Neural cell (in vitro differentiated cells): Measurements from ENCODE around the gene TM9SF4.

ENCODE experiments used
- CTCF ChIP-seq: fragments of 450-650 bp; IDR thresholded peaks from 2 replicates; pipeline ENCODE4 v1.5.1; 2014; ENCODE audit warnings: antibody characterized with exemption, mild to moderate bottlenecking, moderate library complexity; ENCODE audit not compliant: poor library complexity, severe bottlenecking
- EP300 ChIP-seq: fragments of 450-650 bp; conservative IDR thresholded peaks from 2 replicates; pipeline ENCODE4 v1.6.1; 2014; ENCODE audit warnings: antibody characterized with exemption, mild to moderate bottlenecking, moderate library complexity; ENCODE audit not compliant: poor library complexity, severe bottlenecking
- EZH2 ChIP-seq: fragments of 200-600, 300-800 bp; shearing (Covaris generic), sonication (generic); IDR thresholded peaks from 2 replicates; pipeline ENCODE4 v1.6.1; 2014; ENCODE audit warnings: antibody characterized with exemption, low read length, borderline replicate concordance, mild to moderate bottlenecking; ENCODE audit not compliant: insufficient read depth, poor library complexity, severe bottlenecking
- POLR2AphosphoS5 ChIP-seq: IDR thresholded peaks from 2 replicates; pipeline ENCODE4 v1.6.1; 2012
- RAD21 ChIP-seq: fragments of 450-650 bp; conservative IDR thresholded peaks from 2 replicates; pipeline ENCODE4 v1.6.1; 2014; ENCODE audit warnings: antibody characterized with exemption, mild to moderate bottlenecking, moderate library complexity
- REST ChIP-seq: IDR thresholded peaks from 2 replicates; pipeline ENCODE4 v1.6.1; 2012; ENCODE audit warnings: borderline replicate concordance

GRCh38 chr20:32213870-32214269 is 104.4 kb downstream of the TM9SF4 start:
- TF ChIP-seq CTCF (no peak), EZH2 (no peak), RAD21 (no peak), POLR2AphosphoS5 (no peak), EP300 (no peak), REST (no peak)
